A673 (cell line): ENCODE data around the gene SLC52A1.

Experiments used
- EZH2 ChIP-seq: fragments of 200-600 bp; sonication (generic); IDR thresholded peaks from 2 replicates; pipeline ENCODE4 v1.6.1; 2017; ENCODE audit warnings: borderline replicate concordance, low read depth, mild to moderate bottlenecking, mixed read lengths, antibody characterized with exemption, low read length; ENCODE audit not compliant: poor library complexity, severe bottlenecking
- TF ChIP-seq, protein P1 (sequence below): fragments of 300-800, 200-600 bp; sonication (generic); conservative IDR thresholded peaks from 2 replicates; pipeline ENCODE4 v1.5.1; 2017; ENCODE audit warnings: low read depth, mild to moderate bottlenecking, antibody characterized with exemption, low read length, moderate library complexity, mixed read lengths

GRCh38 chr17:5078106-5079028, 43.1 kb upstream of the SLC52A1 start, which contains the start of gene ZFP3:
- no peak for TF ChIP-seq EZH2
- TF ChIP-seq, protein P1, sequence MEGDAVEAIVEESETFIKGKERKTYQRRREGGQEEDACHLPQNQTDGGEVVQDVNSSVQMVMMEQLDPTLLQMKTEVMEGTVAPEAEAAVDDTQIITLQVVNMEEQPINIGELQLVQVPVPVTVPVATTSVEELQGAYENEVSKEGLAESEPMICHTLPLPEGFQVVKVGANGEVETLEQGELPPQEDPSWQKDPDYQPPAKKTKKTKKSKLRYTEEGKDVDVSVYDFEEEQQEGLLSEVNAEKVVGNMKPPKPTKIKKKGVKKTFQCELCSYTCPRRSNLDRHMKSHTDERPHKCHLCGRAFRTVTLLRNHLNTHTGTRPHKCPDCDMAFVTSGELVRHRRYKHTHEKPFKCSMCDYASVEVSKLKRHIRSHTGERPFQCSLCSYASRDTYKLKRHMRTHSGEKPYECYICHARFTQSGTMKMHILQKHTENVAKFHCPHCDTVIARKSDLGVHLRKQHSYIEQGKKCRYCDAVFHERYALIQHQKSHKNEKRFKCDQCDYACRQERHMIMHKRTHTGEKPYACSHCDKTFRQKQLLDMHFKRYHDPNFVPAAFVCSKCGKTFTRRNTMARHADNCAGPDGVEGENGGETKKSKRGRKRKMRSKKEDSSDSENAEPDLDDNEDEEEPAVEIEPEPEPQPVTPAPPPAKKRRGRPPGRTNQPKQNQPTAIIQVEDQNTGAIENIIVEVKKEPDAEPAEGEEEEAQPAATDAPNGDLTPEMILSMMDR = 0 out of 2 replicates have a peak, but pooled peaks have one; percentile 10
